PC-9 (cell line): ENCODE measurements around the gene ZNF23. TPM values are rescaled to one million over a fixed set of nuclear protein-coding genes. Genes with fewer than 3 reads are reported as not detected.

Experiments used
- BruUV-seq: library from RNA; stranded (reverse); fragments of 400-500 nt; replicated peaks from 2 replicates; lab custom pipeline; 2021; lab: Mats Ljungman, UMichigan
- CTCF ChIA-PET: fragments of 300-600 bp; sonication (Branson Sonifier 250); formaldehyde crosslinking; loops from one replicate; lab custom pipeline; 2022; ENCODE audit warnings: antibody characterized with exemption; lab: Charles Lee
- POLR2A ChIA-PET: fragments of 300-600 bp; sonication (Branson Sonifier 250); formaldehyde crosslinking; loops from one replicate; lab custom pipeline; 2022; ENCODE audit warnings: antibody characterized with exemption; ENCODE audit not compliant: unreplicated experiment; lab: Charles Lee
- DNase-seq, 2 experiments: peaks; one replicate each; pipeline versions ENCODE4 v3.0.0 to v3.0.0-alpha.2; 2015 to 2022; ENCODE audit warnings: mixed read lengths in 1 of 2
- H2AFZ ChIP-seq: fragments of 200-600 bp; sonication (generic); 2 replicates; pipeline ENCODE4 v1.8.1; 2017; ENCODE audit warnings: antibody characterized with exemption
- H3F3A ChIP-seq: fragments of 200-600 bp; sonication (generic); 2 replicates; pipeline ENCODE4 v1.8.1; 2017; ENCODE audit warnings: antibody characterized with exemption, mild to moderate bottlenecking, low read depth; ENCODE audit not compliant: insufficient read depth
- H3K27ac ChIP-seq: fragments of 200-600 bp; sonication (generic); 2 replicates; pipeline ENCODE4 v1.6.1; 2016; ENCODE audit warnings: mixed run types
- H3K27me3 ChIP-seq: fragments of 200-600 bp; sonication (generic); 2 replicates; pipeline ENCODE4 v1.6.1; 2016; ENCODE audit warnings: low read depth, mixed run types; ENCODE audit not compliant: insufficient read depth
- H3K36me3 ChIP-seq: fragments of 200-600 bp; sonication (generic); 2 replicates; pipeline ENCODE4 v1.6.1; 2016; ENCODE audit warnings: low read depth, mixed run types
- H3K4me1 ChIP-seq: fragments of 200-600 bp; sonication (generic); replicated peaks from 2 replicates; pipeline ENCODE4 v1.6.1; 2016; ENCODE audit warnings: mixed run types; ENCODE audit not compliant: insufficient read depth
- H3K4me2 ChIP-seq: fragments of 200-600 bp; sonication (generic); 2 replicates; pipeline ENCODE4 v1.6.1; 2017; ENCODE audit warnings: mixed run types
- H3K4me3 ChIP-seq: fragments of 200-600 bp; sonication (generic); 2 replicates; pipeline ENCODE4 v1.6.1; 2016; ENCODE audit warnings: mixed run types
- H3K79me2 ChIP-seq: fragments of 200-600 bp; sonication (generic); 2 replicates; pipeline ENCODE4 v1.6.1; 2017; ENCODE audit warnings: low read depth, mixed run types
- H3K9me2 ChIP-seq: fragments of 200-600 bp; sonication (generic); 2 replicates; pipeline ENCODE4 v1.8.1; 2017; ENCODE audit warnings: mild to moderate bottlenecking; ENCODE audit not compliant: insufficient read depth
- H3K9me3 ChIP-seq: fragments of 200-600 bp; sonication (generic); 2 replicates; pipeline ENCODE4 v1.8.1; 2016; ENCODE audit warnings: low read depth; ENCODE audit not compliant: insufficient read depth
- H4K20me1 ChIP-seq: fragments of 200-600 bp; sonication (generic); 2 replicates; pipeline ENCODE4 v1.8.1; 2017; ENCODE audit not compliant: insufficient read depth
- EZH2 ChIP-seq: fragments of 200-600 bp; sonication (generic); IDR thresholded peaks from 2 replicates; pipeline ENCODE4 v1.8.0; 2017; ENCODE audit warnings: antibody characterized with exemption, low read depth
- intact Hi-C: fragments of 100-400 bp; cut with micrococcal nuclease; formaldehyde crosslinking; loops from one replicate; pipeline ENCODE4 v1.10.0; 2022; ENCODE audit not compliant: unreplicated experiment
- total RNA-seq: library from RNA; stranded (reverse); gene quantifications from 2 replicates; pipeline ENCODE4 v1.2.3, GENCODE V29; 2021
- TF ChIP-seq, protein P1 (sequence below): fragments of 200-600 bp; sonication (generic); conservative IDR thresholded peaks from 2 replicates; pipeline ENCODE4 v1.6.1; 2017; ENCODE audit warnings: mixed run types, antibody characterized with exemption, mild to moderate bottlenecking, moderate library complexity

Gene ZNF23
- total RNA-seq, 1 experiment from 2014 or later: 6.9 TPM

DNA sequence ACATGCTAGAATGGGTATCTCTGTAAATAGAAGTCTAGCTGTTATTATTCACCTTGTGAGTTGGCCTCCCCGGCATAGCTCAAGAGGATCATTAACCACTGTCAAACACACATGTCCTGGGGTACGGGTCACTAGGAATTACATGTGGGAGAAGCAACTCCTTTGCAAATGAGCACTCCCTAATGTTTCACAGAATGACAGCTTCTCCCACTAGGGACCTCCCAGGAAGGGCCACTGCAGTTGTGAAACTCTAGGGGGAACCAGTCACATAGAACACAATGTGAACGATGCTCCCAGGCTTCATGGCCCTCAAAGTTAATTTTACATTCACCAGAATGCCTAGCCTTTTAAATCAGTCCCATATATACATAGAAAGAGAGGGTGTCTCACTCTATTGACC lies 39.5 kb upstream of the ZNF23 start:
- Histone ChIP-seq H3K36me3 (no peaks in the 10 kb centered on the region), H3K27me3 (no peaks in the 10 kb centered on the region)
- DNase-seq: no peak

DNA sequence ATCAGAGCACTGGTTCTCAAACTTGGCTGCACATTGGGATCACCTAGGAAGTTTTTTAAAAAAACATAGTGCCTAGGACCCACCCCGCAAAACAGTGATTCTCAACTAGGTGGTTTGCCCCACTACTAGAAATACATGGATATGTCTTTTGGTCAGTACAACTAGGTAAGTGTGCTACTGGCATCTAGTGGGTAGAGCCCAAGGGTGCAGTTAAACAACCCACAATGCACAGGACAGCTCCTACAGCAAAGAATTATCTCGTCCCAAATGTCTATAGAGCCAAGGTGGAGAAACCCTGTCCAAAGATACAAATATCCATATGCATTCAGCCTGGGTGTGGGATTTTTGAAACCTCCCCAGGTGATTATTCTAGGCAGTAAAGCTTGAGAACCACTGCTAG lies 38.9 kb upstream of the ZNF23 start:
- Histone ChIP-seq H3K27me3 (no peaks in the 10 kb centered on the region), H3K27ac (no peak overlapping the region), H4K20me1 (no peaks in the 10 kb centered on the region), H3K9me2 (no peaks in the 10 kb centered on the region), H3K4me3 (no peak overlapping the region), H3F3A (no peaks in the 10 kb centered on the region; the same call in 1 of the 2 replicates), H3K4me1 (peaks cover 15% of the 10 kb centered on the region), H3K4me2 (no peak overlapping the region), H3K79me2 (no peaks in the 10 kb centered on the region), H3K36me3 (no peaks in the 10 kb centered on the region), H3K9me3 (no peaks in the 10 kb centered on the region), H2AFZ (no peak overlapping the region)
- ChIA-PET CTCF (interaction anchor here (0.6 to 1.3 kb wide), 3 partner anchors 21 to 110 kb away, joined by 4 to 5 read pairs (median 5); no protein-coding TSS in a partner anchor), POLR2A (interaction anchor here (0.6 kb wide), 1 partner anchor 192 kb away, joined by 5 read pairs; no protein-coding TSS in a partner anchor)
- intact Hi-C loops: loop anchor here (2.0 kb wide), 1 partner anchor 36 kb away; no protein-coding TSS in a partner anchor
- TF ChIP-seq, protein P1, sequence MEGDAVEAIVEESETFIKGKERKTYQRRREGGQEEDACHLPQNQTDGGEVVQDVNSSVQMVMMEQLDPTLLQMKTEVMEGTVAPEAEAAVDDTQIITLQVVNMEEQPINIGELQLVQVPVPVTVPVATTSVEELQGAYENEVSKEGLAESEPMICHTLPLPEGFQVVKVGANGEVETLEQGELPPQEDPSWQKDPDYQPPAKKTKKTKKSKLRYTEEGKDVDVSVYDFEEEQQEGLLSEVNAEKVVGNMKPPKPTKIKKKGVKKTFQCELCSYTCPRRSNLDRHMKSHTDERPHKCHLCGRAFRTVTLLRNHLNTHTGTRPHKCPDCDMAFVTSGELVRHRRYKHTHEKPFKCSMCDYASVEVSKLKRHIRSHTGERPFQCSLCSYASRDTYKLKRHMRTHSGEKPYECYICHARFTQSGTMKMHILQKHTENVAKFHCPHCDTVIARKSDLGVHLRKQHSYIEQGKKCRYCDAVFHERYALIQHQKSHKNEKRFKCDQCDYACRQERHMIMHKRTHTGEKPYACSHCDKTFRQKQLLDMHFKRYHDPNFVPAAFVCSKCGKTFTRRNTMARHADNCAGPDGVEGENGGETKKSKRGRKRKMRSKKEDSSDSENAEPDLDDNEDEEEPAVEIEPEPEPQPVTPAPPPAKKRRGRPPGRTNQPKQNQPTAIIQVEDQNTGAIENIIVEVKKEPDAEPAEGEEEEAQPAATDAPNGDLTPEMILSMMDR: no peak
- TF ChIP-seq EZH2: no peak
- no peak for DNase-seq
- no TSS peak for BruUV-seq

More for the DNA sequence above, 39.5 kb upstream of the ZNF23 start:
- Histone ChIP-seq H3K9me2 (no peaks in the 10 kb centered on the region), H3F3A (no peaks in the 10 kb centered on the region), H2AFZ (no peak overlapping the region), H4K20me1 (no peaks in the 10 kb centered on the region), H3K4me3 (no peak overlapping the region), H3K9me3 (no peaks in the 10 kb centered on the region), H3K27ac (no peak overlapping the region), H3K79me2 (no peaks in the 10 kb centered on the region), H3K4me2 (no peak overlapping the region), H3K4me1 (peaks cover 15% of the 10 kb centered on the region)
- POLR2A ChIA-PET: no interaction called here
- no TSS peak for BruUV-seq
- TF ChIP-seq, protein P1: no peak
- no peak for TF ChIP-seq EZH2
- intact Hi-C loops: loop anchor here (2.0 kb wide), 1 partner anchor 35 kb away; no protein-coding TSS in a partner anchor
- CTCF ChIA-PET: interaction anchor here (0.6 to 1.3 kb wide), 3 partner anchors 22 to 109 kb away, joined by 4 to 5 read pairs (median 5); no protein-coding TSS in a partner anchor

DNA sequence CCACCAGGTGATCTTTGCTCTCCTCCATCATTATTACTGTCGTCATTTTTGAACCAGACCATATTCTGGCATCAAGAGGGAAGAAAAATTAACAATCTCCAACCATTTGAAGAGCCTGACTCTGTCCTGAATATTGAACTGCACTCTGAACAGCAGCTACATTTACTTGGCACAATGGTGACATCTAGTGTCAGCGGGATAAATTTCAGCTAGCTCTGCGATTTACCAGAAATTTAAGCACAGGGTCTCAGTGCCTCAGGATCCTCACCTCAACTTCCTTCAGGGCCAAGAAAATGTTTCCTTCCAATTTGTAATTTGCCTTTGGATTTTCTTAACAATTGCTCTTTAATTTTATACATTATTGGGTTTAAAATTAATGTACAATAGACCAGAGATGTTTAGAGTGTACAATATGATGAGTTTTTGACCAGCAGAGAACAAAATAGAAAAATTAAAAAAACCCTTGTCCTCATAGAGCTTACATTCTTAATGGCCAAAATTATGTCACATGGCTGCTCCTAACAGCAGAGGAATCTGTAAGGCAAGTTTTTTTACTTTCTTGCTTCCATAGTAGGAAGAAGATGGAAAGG lies 37.8 kb upstream of the ZNF23 start:
- Histone ChIP-seq H3K9me3 (no peaks in the 10 kb centered on the region), H2AFZ (no peak overlapping the region), H3K4me1 (peaks cover 5% of the 10 kb centered on the region), H3F3A (no peaks in the 10 kb centered on the region; the same call in 1 of the 2 replicates), H3K4me2 (no peak overlapping the region), H3K79me2 (no peaks in the 10 kb centered on the region), H4K20me1 (no peaks in the 10 kb centered on the region), H3K27me3 (no peaks in the 10 kb centered on the region), H3K9me2 (no peaks in the 10 kb centered on the region), H3K27ac (no peak overlapping the region), H3K36me3 (no peaks in the 10 kb centered on the region), H3K4me3 (no peak overlapping the region)
- TF ChIP-seq EZH2: no peak
- TF ChIP-seq, protein P1: peak; percentile 85
- BruUV-seq: no TSS peak
- intact Hi-C loops: loop anchor here (1.0 to 2.0 kb wide), 2 partner anchors 37 to 88 kb away; no protein-coding TSS in a partner anchor
- peak; percentile 40 to 56 for DNase-seq
- POLR2A ChIA-PET: interaction anchor here (0.7 kb wide), 1 partner anchor 27 kb away, joined by 4 read pairs; the partner anchor contains the start of gene CHST4
- CTCF ChIA-PET: interaction anchor here (0.7 to 1.8 kb wide), 7 partner anchors 10 to 838 kb away, joined by 3 to 7 read pairs (median 4); partner anchors contain the start of genes CHST4 and ZNF19
